Keratinocyte (primary cell): ENCODE data around the gene UNC93A. TPM values are rescaled to one million over a fixed set of nuclear protein-coding genes. Genes with fewer than 3 reads are reported as not detected.

Experiments used
- DNase-seq: peaks from one replicate; pipeline ENCODE4 v3.0.0-alpha.2; 2011; ENCODE audit warnings: low read depth, missing footprints, low spot score
- FAIRE-seq: peaks from 2 replicates; lab custom pipeline; 2011; peaks lifted over from hg19 to GRCh38; lab: Jason Lieb, UNC
- H2AFZ ChIP-seq: 2 replicates; pipeline ENCODE4 v1.6.0; 2012; ENCODE audit warnings: low read length, control low read depth, inconsistent platforms; ENCODE audit not compliant: control insufficient read depth
- H3K27ac ChIP-seq: 2 replicates; pipeline ENCODE4 v1.5.1; 2011; ENCODE audit warnings: low read length; ENCODE audit not compliant: control insufficient read depth, insufficient read depth
- H3K27me3 ChIP-seq: 3 replicates; pipeline ENCODE4 v1.6.0; 2011; ENCODE audit warnings: low read length; ENCODE audit not compliant: control insufficient read depth, insufficient read depth; ENCODE audit errors: extremely low read depth
- H3K36me3 ChIP-seq, 2 experiments: 2 replicates in 1 of 2; 3 replicates in 1 of 2; pipeline ENCODE4 v1.5.1; 2011; ENCODE audit warnings: low read length in 2 of 2, mild to moderate bottlenecking in 1 of 2; ENCODE audit not compliant: control insufficient read depth in 2 of 2, insufficient read depth in 2 of 2; ENCODE audit errors: extremely low read depth in 1 of 2
- H3K4me1 ChIP-seq: 3 replicates; pipeline ENCODE4 v1.5.1; 2011; ENCODE audit warnings: low read length; ENCODE audit not compliant: control insufficient read depth, insufficient read depth; ENCODE audit errors: extremely low read depth
- H3K4me2 ChIP-seq: 3 replicates; pipeline ENCODE4 v1.6.0; 2011; ENCODE audit warnings: low read depth, low read length; ENCODE audit not compliant: control insufficient read depth, insufficient read depth; ENCODE audit errors: extremely low read depth
- H3K4me3 ChIP-seq, 3 experiments: fragments of 200-600 bp in 1 of 3; sonication (generic) in 1 of 3; 2 replicates in 2 of 3; 3 replicates in 1 of 3; pipeline ENCODE4 v1.5.1; 2011 to 2016; ENCODE audit warnings: low read length in 3 of 3, mild to moderate bottlenecking in 3 of 3, control low read depth in 2 of 3, inconsistent platforms in 1 of 3, low read depth in 1 of 3, mixed read lengths in 1 of 3, mixed run types in 1 of 3, moderate library complexity in 1 of 3; ENCODE audit not compliant: control insufficient read depth in 2 of 3, insufficient read depth in 2 of 3; ENCODE audit errors: extremely low read depth in 1 of 3
- H3K79me2 ChIP-seq: 2 replicates; pipeline ENCODE4 v1.6.0; 2012; ENCODE audit warnings: low read length; ENCODE audit not compliant: control insufficient read depth, insufficient read depth
- H3K9ac ChIP-seq: 3 replicates; pipeline ENCODE4 v1.6.0; 2011; ENCODE audit warnings: low read length; ENCODE audit not compliant: control insufficient read depth, insufficient read depth; ENCODE audit errors: extremely low read depth
- H3K9me1 ChIP-seq: 3 replicates; pipeline ENCODE4 v1.6.0; 2011; ENCODE audit warnings: low read length; ENCODE audit not compliant: control insufficient read depth, insufficient read depth; ENCODE audit errors: extremely low read depth
- H3K9me3 ChIP-seq: 2 replicates; pipeline ENCODE4 v1.5.1; 2012; ENCODE audit warnings: low read depth, low read length; ENCODE audit not compliant: control insufficient read depth
- H4K20me1 ChIP-seq: 3 replicates; pipeline ENCODE4 v1.6.0; 2011; ENCODE audit warnings: low read length; ENCODE audit not compliant: control insufficient read depth, insufficient read depth; ENCODE audit errors: extremely low read depth
- CTCF ChIP-seq, 3 experiments: IDR thresholded peaks in 1 of 3; conservative IDR thresholded peaks in 1 of 3; optimal IDR thresholded peaks in 1 of 3; 2 replicates in 2 of 3; 3 replicates in 1 of 3; pipeline versions ENCODE3 to v1.5.1; 2011; ENCODE audit warnings: low read length in 3 of 3, mild to moderate bottlenecking in 3 of 3, moderate library complexity in 2 of 3, control low read depth in 1 of 3, inconsistent platforms in 1 of 3; ENCODE audit not compliant: insufficient read depth in 2 of 3; ENCODE audit errors: extremely low read depth in 1 of 3
- EZH2 ChIP-seq: IDR thresholded peaks from one replicate; pipeline ENCODE4 v1.6.1; 2012; ENCODE audit warnings: inconsistent platforms, mild to moderate bottlenecking, low read length, moderate library complexity
- dilution Hi-C: fragments of 300-500 bp; cut with MboI; formaldehyde crosslinking; loops from one replicate; pipeline ENCODE4 v1.7.0; 2020; ENCODE audit warnings: low sequenced_read_pairs; ENCODE audit not compliant: extremely low pct_ligation_motif_present
- polyA plus RNA-seq, 5 experiments: library from polyadenylated mRNA; depleted of rRNA in 3 of 5; stranded (reverse) in 3 of 5; stranded (forward) in 1 of 5; unstranded in 1 of 5; fragments of >200 nt; gene quantifications; 1 replicate in 1 of 5; 2 replicates in 3 of 5; 3 replicates in 1 of 5; pipeline versions ENCODE4 v1.2.1 to v1.2.3, GENCODE V29; 2011 to 2012; ENCODE audit warnings: missing spikeins in 2 of 5, low read depth in 1 of 5, low replicate concordance in 1 of 5

UNC93A gene
- polyA plus RNA-seq, 1 donor (not counting 4 experiments of a cell fraction or from before 2014, with no cell fraction given) = not detected

DNA sequence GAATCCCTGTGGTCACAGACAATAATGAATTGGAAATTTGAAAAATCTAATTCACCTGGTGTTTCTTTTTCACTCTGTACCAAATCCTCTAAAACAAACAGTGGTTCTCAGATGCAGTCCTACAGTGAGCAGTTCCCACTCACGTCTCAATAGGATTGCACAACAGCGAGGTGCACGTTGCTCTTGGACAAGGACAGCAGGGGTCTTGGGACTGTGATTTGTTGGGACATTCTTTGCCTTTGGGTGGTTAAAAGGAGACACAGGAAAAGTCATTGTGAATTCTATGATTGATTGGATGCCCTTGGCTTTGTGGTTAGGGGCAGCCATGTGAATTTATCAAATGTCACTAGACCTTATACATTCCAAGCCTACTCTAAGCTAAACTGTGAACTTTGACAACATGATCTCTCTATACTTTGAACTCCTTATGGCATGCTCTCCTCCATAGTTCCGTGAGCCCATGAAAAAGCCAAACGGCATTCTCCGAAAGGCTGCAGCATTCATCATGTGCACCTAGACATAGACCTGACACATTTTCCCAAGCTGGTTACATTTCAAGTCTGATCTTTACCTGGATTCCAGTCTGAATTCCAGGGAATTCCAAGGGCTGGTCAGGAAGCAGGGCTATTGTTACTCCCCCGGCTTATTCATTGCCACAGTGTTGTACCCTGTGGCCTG lies 647 bp downstream of the UNC93A start:
- no peak for DNase-seq
- no peaks in the 10 kb centered on the region for H3K9me3 ChIP-seq

DNA sequence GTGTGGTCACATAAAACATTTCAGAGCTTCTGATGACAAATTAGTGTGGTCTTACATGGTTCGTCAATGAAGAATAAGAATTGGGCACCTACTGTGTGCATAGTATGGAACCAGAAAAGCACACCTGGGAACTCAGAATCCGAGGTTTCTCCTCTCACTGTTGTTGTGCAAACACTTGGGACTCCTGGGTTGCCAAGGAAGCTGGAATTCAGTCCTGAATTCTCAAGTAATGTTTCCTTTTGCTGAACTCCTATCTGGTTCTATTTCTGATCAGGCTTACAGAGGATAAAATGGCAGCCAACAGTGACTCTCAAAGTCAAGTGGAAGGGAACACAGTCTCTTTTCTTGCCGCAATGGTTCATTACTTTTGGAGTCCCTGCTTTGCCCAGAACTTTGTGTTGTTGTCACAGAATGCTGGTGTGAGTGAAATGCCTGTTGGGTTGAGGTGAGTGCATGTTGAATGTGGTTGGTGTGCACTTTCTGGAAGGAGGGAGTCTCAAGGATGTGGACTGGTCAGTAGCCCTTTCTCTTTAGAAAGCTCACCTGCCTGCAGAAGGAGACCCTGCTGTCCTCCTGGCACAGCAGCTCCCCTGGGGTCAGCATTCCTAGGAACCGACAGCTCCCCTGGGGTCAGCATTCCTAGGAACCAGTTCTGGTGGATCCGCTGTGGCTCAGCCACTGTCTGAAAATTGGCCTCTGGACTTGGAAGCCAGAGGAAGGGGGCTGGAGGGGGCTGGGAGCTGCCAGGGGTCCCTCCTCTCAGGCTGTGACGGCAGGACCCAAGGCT lies 1.4 kb downstream of the UNC93A start:
- Histone ChIP-seq H3K79me2 (no peaks in the 10 kb centered on the region), H3K4me3 (no peak overlapping the region), H3K36me3 (no peaks in the 10 kb centered on the region), H3K9me3 (no peaks in the 10 kb centered on the region), H3K4me1 (no peaks in the 10 kb centered on the region), H2AFZ (no peak overlapping the region), H3K9ac (no peak overlapping the region), H3K27me3 (no peaks in the 10 kb centered on the region), H3K9me1 (no peaks in the 10 kb centered on the region), H4K20me1 (no peaks in the 10 kb centered on the region), H3K4me2 (no peak overlapping the region), H3K27ac (no peak overlapping the region)
- dilution Hi-C loops = no loop called here
- DNase-seq (no peak), FAIRE-seq (no peak)
- TF ChIP-seq CTCF (optimal IDR thresholded peaks at IDR 0.05 in 1 of 3, IDR thresholded peaks at IDR 0.05 in 1 of 3, conservative IDR thresholded peaks at IDR 0.05 in 1 of 3; ENCODE audit: extremely low read depth in 1 of 3, insufficient read depth in 2 of 3, low read length in 3 of 3) = no peak
- TF ChIP-seq EZH2 = no peak

More for the DNA sequence above, 647 bp downstream of the UNC93A start:
- Histone ChIP-seq H3K27me3 (no peaks in the 10 kb centered on the region), H3K36me3 (no peaks in the 10 kb centered on the region), H3K4me3 (no peak overlapping the region), H3K27ac (no peak overlapping the region), H3K9ac (no peak overlapping the region), H3K79me2 (no peaks in the 10 kb centered on the region), H2AFZ (no peak overlapping the region), H3K9me1 (no peaks in the 10 kb centered on the region), H3K4me2 (no peak overlapping the region), H3K4me1 (no peaks in the 10 kb centered on the region), H4K20me1 (no peaks in the 10 kb centered on the region)
- no peak for FAIRE-seq
- dilution Hi-C loops = no loop called here
- TF ChIP-seq CTCF (optimal IDR thresholded peaks at IDR 0.05 in 1 of 3, IDR thresholded peaks at IDR 0.05 in 1 of 3, conservative IDR thresholded peaks at IDR 0.05 in 1 of 3; ENCODE audit: extremely low read depth in 1 of 3, insufficient read depth in 2 of 3, low read length in 3 of 3) = no peak
- no peak for TF ChIP-seq EZH2
